K562 (cell line): ENCODE data around the gene ESR2. TPM values are rescaled to one million over a fixed set of nuclear protein-coding genes. Genes with fewer than 3 reads are reported as not detected.

Experiments
- ATAC-seq: fragments of 200-7000 bp; cut with Tn5 transposase; 3 replicates; pipeline ENCODE4 v1.9.1; 2020; ENCODE audit warnings: moderate library complexity
- BruUV-seq: library from RNA; stranded (reverse); fragments of 400-500 nt; replicated peaks from 2 replicates; lab custom pipeline; 2021; lab: Mats Ljungman, UMichigan
- CTCF ChIA-PET: fragments of 300-600 bp; formaldehyde crosslinking; extraction: SDS; loops from one replicate; lab custom pipeline; 2021; ENCODE audit warnings: low intra/inter-chr PET ratio; lab: Yijun Ruan, JAX
- POLR2A ChIA-PET: fragments of 300-600, 350-650 bp; sonication (Branson Sonifier 250); formaldehyde crosslinking; extraction: SDS; loops from one replicate; lab custom pipeline; 2021; ENCODE audit warnings: antibody characterized with exemption, inconsistent platforms; lab: Yijun Ruan, JAX
- DNase-seq, 4 experiments: peaks; one replicate each; pipeline versions ENCODE4 v3.0.0 to v3.0.0-alpha.2; 2011 to 2018; ENCODE audit warnings: low spot score in 3 of 4, mixed read lengths in 3 of 4; ENCODE audit errors: extremely low read depth in 1 of 4
- FAIRE-seq: peaks from 2 replicates; lab custom pipeline; 2011; peaks lifted over from hg19 to GRCh38; lab: Jason Lieb, UNC
- H2AFZ ChIP-seq: 2 replicates; pipeline ENCODE4 v1.6.0; 2011; ENCODE audit warnings: low read depth, low read length, control low read depth, inconsistent platforms
- H3K27ac ChIP-seq: fragments of 200-600 bp; 3 replicates; pipeline ENCODE4 v1.8.0; 2011; ENCODE audit warnings: low read depth, mild to moderate bottlenecking, control low read depth, inconsistent platforms, low read length, moderate library complexity, mixed read lengths; ENCODE audit errors: extremely low read depth
- H3K27me3 ChIP-seq, 2 experiments: fragments of 300-600 bp in 1 of 2; 2 replicates in 1 of 2; 3 replicates in 1 of 2; pipeline versions ENCODE4 v1.6.0 to v1.8.0; 2011; ENCODE audit warnings: inconsistent platforms in 2 of 2, low read length in 2 of 2, mild to moderate bottlenecking in 1 of 2, mixed read lengths in 1 of 2, moderate library complexity in 1 of 2; ENCODE audit not compliant: control insufficient read depth in 2 of 2, insufficient read depth in 2 of 2
- H3K36me3 ChIP-seq: fragments of 300-600 bp; 3 replicates; pipeline ENCODE4 v1.8.0; 2011; ENCODE audit warnings: mild to moderate bottlenecking, low read length, inconsistent platforms; ENCODE audit not compliant: control insufficient read depth, insufficient read depth
- H3K4me1 ChIP-seq, 2 experiments: fragments of 200-600 bp in 1 of 2; replicated peaks in 1 of 2; 2 replicates in 1 of 2; 3 replicates in 1 of 2; pipeline versions ENCODE4 v1.5.1 to v1.8.0; 2011; ENCODE audit warnings: inconsistent platforms in 2 of 2, low read length in 2 of 2, mild to moderate bottlenecking in 1 of 2, mixed read lengths in 1 of 2, moderate library complexity in 1 of 2; ENCODE audit not compliant: control insufficient read depth in 2 of 2, insufficient read depth in 2 of 2
- H3K4me2 ChIP-seq: 2 replicates; pipeline ENCODE4 v1.6.1; 2011; ENCODE audit warnings: low read length, control low read depth, inconsistent platforms, mixed read lengths; ENCODE audit not compliant: insufficient read depth
- H3K4me3 ChIP-seq: fragments of 200-600 bp; sonication (generic), shearing (Covaris generic); 2 replicates; pipeline ENCODE4 v1.5.1; 2016; ENCODE audit warnings: control low read depth, inconsistent platforms
- H3K79me2 ChIP-seq: fragments of 200-600 bp; 3 replicates; pipeline ENCODE4 v1.8.0; 2011; ENCODE audit warnings: low read length, inconsistent platforms; ENCODE audit not compliant: control insufficient read depth, insufficient read depth
- H3K9ac ChIP-seq, 2 experiments: 2 replicates each; pipeline versions ENCODE4 v1.6.0 to v1.6.1; 2011; ENCODE audit warnings: low read depth in 2 of 2, low read length in 2 of 2, control low read depth in 1 of 2, inconsistent platforms in 1 of 2, mild to moderate bottlenecking in 1 of 2, mixed read lengths in 1 of 2; ENCODE audit not compliant: insufficient read depth in 1 of 2
- H3K9me1 ChIP-seq: one replicate; pipeline ENCODE4 v1.6.0; 2011; ENCODE audit warnings: inconsistent platforms, mild to moderate bottlenecking, low read length, moderate library complexity; ENCODE audit not compliant: control insufficient read depth, insufficient read depth
- H3K9me3 ChIP-seq: replicated peaks from 2 replicates; pipeline ENCODE4 v1.5.1; 2011; ENCODE audit warnings: low read depth, low read length, inconsistent platforms; ENCODE audit not compliant: control insufficient read depth, insufficient read depth
- H4K20me1 ChIP-seq: replicated peaks from 2 replicates; pipeline ENCODE4 v1.6.1; 2011; ENCODE audit warnings: low read length, inconsistent platforms, mixed read lengths; ENCODE audit not compliant: control insufficient read depth, insufficient read depth
- CC2D1A ChIP-seq: fragments of 450-650 bp; IDR thresholded peaks from 2 replicates; pipeline ENCODE4 v1.6.1; 2017; ENCODE audit warnings: mild to moderate bottlenecking
- FIP1L1 ChIP-seq: fragments of 200-400 bp; formaldehyde crosslinking; IDR thresholded peaks from 2 replicates; pipeline ENCODE4 v1.6.1; 2018; ENCODE audit warnings: mild to moderate bottlenecking, low read depth, low read length; ENCODE audit not compliant: poor library complexity, severe bottlenecking
- GATA2 ChIP-seq: sonication (generic); formaldehyde crosslinking; IDR thresholded peaks from 2 replicates; pipeline ENCODE4 v1.4.0; 2020; ENCODE audit warnings: mild to moderate bottlenecking, missing genetic modification reagents
- GTF2F1 ChIP-seq: IDR thresholded peaks from 2 replicates; pipeline ENCODE4 v1.6.1; 2011; ENCODE audit warnings: low read depth, low read length, improper control_type of control experiment
- HDAC3 ChIP-seq: fragments of 450-650 bp; IDR thresholded peaks from 2 replicates; pipeline ENCODE4 v1.6.1; 2018; ENCODE audit warnings: borderline replicate concordance, mild to moderate bottlenecking, moderate library complexity; ENCODE audit not compliant: partially characterized antibody
- MED1 ChIP-seq: sonication (generic); formaldehyde crosslinking; IDR thresholded peaks from 2 replicates; pipeline ENCODE4 v1.8.1; 2023; ENCODE audit warnings: missing genetic modification reagents, borderline replicate concordance
- NELFE ChIP-seq: IDR thresholded peaks from 2 replicates; pipeline ENCODE4 v1.6.1; 2011; ENCODE audit warnings: mild to moderate bottlenecking; ENCODE audit not compliant: insufficient read depth, insufficient read length
- PHTF2 ChIP-seq: fragments of 250-450 bp; sonication (Bioruptor Pico); IDR thresholded peaks from 2 replicates; pipeline ENCODE4 v1.5.0; 2021; ENCODE audit warnings: mild to moderate bottlenecking
- POLR2AphosphoS5 ChIP-seq: IDR thresholded peaks from 2 replicates; pipeline ENCODE4 v1.6.1; 2011; ENCODE audit warnings: mild to moderate bottlenecking, low read depth, low read length, moderate library complexity; ENCODE audit not compliant: control insufficient read depth, insufficient read depth
- RBM14 ChIP-seq: fragments of 200-400 bp; formaldehyde crosslinking; IDR thresholded peaks from 2 replicates; pipeline ENCODE4 v1.6.1; 2018; ENCODE audit warnings: low read depth, mild to moderate bottlenecking, low read length, moderate library complexity, borderline replicate concordance; ENCODE audit not compliant: insufficient read depth
- TEAD2 ChIP-seq: fragments of 450-650 bp; IDR thresholded peaks from 2 replicates; pipeline ENCODE4 v1.6.1; 2016; ENCODE audit warnings: missing genetic modification characterization, control low read depth, missing compliant biosample characterization
- ZFX ChIP-seq: sonication (generic); formaldehyde crosslinking; IDR thresholded peaks from 2 replicates; pipeline ENCODE4 v1.8.0; 2022; ENCODE audit warnings: mild to moderate bottlenecking, missing genetic modification reagents, moderate library complexity
- ZNF592 ChIP-seq: fragments of 450-650 bp; IDR thresholded peaks from 2 replicates; pipeline ENCODE4 v1.6.1; 2017; ENCODE audit warnings: antibody characterized with exemption, mild to moderate bottlenecking
- ZNF699 ChIP-seq: fragments of 250-450 bp; sonication (Bioruptor Pico); IDR thresholded peaks from 2 replicates; pipeline ENCODE4 v1.8.0; 2021; ENCODE audit warnings: mild to moderate bottlenecking, moderate library complexity; ENCODE audit not compliant: insufficient replicate concordance
- ZSCAN29 ChIP-seq: fragments of 450-650 bp; IDR thresholded peaks from 2 replicates; pipeline ENCODE4 v1.6.1; 2017
- WGBS: fragments of 100-300 bp; shearing (Covaris generic); methylation state at CpG from one replicate; pipeline ENCODE4 v1.1.6; 2016; ENCODE audit warnings: low coverage, mixed read lengths; ENCODE audit not compliant: insufficient coverage; ENCODE audit errors: missing lambda C conversion rate; 5-methylcytosine and 5-hydroxymethylcytosine counted together
- in situ Hi-C: fragments of 300-500 bp; cut with MboI; formaldehyde crosslinking; loops from 4 replicates; pipeline ENCODE4 v1.15.0; 2018; ENCODE audit warnings: inconsistent platforms, mixed read lengths
- intact Hi-C: fragments of 100-400 bp; cut with micrococcal nuclease; formaldehyde crosslinking; loops from 2 replicates; pipeline ENCODE4 v1.14.2; 2022
- polyA plus RNA-seq, 8 experiments: library from polyadenylated mRNA; depleted of rRNA in 4 of 8; stranded (reverse) in 5 of 8; unstranded in 3 of 8; fragments of >200 nt; fragmentation: Nextera tagmentation in 2 of 8; fragmentation: Illumina TruSeq in 1 of 8; extraction: Ambion mirVana in 2 of 8; extraction: Trizol in 1 of 8; gene quantifications; 2 replicates each; pipeline versions ENCODE4 v1.2.1 to v1.2.3, GENCODE V29; 2011 to 2014; ENCODE audit warnings: inconsistent platforms in 1 of 8, missing spikeins in 1 of 8
- total RNA-seq, 7 experiments: library from RNA; depleted of rRNA in 6 of 7; stranded (reverse); fragments of >200 nt in 6 of 7; fragmentation: Illumina TruSeq in 2 of 7; extraction: Trizol in 2 of 7; gene quantifications; 2 replicates each; pipeline versions ENCODE4 v1.2.1 to v1.2.3, GENCODE V29; 2011 to 2021; ENCODE audit warnings: low replicate concordance in 1 of 7
- TF ChIP-seq, protein P1 (sequence below): fragments of 250-450 bp; sonication (Bioruptor Pico); IDR thresholded peaks from 2 replicates; pipeline ENCODE4 v1.8.0; 2022; ENCODE audit warnings: moderate library complexity, mild to moderate bottlenecking, inconsistent platforms

The ESR2 gene
- total and polyA plus RNA-seq, 9 of the 15 experiments (the other 6 are each of a cell fraction or from before 2014, with no cell fraction given) = 0.07 to 3.8 (median 2.0) TPM

DNA sequence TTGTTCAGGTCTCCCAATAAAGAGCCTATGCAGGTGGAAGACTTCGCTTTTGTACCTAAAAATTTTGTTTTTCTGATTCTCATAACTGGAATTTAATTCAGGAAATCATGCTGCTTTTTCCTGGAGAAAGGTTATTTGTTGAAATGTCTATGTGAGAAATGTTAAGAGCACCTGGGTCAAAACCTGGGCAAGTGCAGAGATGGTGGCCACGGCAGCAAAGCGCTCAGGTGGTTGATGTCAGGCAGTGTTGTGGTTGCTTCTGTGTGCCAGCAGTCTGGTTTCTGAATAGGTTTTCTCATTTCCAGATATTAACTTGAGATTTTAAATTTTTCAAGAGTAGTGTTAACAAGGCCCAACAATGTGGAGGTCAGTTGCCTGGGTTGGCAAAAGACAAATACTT, 96.2 kb downstream of the ESR2 start (continued):
- TF ChIP-seq GTF2F1 (no peak), POLR2AphosphoS5 (no peak), NELFE (no peak)

- Histone ChIP-seq H3K4me2 (peak overlapping the region; percentile 16; the same call in 1 of the 2 replicates), H4K20me1 (no peaks in the 10 kb centered on the region), H3K4me3 (no peak overlapping the region), H3K9me3 (no peaks in the 10 kb centered on the region), H2AFZ (peak overlapping the region; percentile 74), H3K27me3 (no peaks in the 10 kb centered on the region), H3K36me3 (no peaks in the 10 kb centered on the region), H3K79me2 (no peaks in the 10 kb centered on the region), H3K9ac (peak overlapping the region in 1 of 2 experiments; percentile 81; a peak in 1 of 4 replicates), H3K4me1 (peaks cover 5 to 22% of the 10 kb centered on the region in 2 experiments; a peak in 4 of 5 replicates), H3K27ac (no peak overlapping the region), H3K9me1 (no peaks in the 10 kb centered on the region)
- ChIA-PET POLR2A (interaction anchor here (0.6 to 1.7 kb wide), 3 partner anchors 13 to 253 kb away, joined by 3 to 4 read pairs (median 3); no protein-coding TSS in a partner anchor), CTCF (no interaction called here)
- intact Hi-C loops (no loop called here), in situ Hi-C loops (no loop called here)
- peak in 1 of 4 experiments; percentile 13 for DNase-seq
- FAIRE-seq = no peak
- ATAC-seq = peak; percentile 34; the same call in 2 of the 3 replicates
- BruUV-seq = no TSS peak
- 47% methylated on average over 11 of the region's 20 CpGs for WGBS
- TF ChIP-seq ZFX (CRISPR knock-in tag) = no peak
- TF ChIP-seq PHTF2 (CRISPR knock-in tag) = no peak
- no peak for TF ChIP-seq RBM14
- no peak for TF ChIP-seq ZNF592
- no peak for TF ChIP-seq GATA2 (CRISPR knock-in tag)
- TF ChIP-seq TEAD2 (tag) = no peak
- no peak for TF ChIP-seq ZNF699 (CRISPR knock-in tag)
- no peak for TF ChIP-seq MED1 (CRISPR knock-in tag)
- TF ChIP-seq, protein P1, sequence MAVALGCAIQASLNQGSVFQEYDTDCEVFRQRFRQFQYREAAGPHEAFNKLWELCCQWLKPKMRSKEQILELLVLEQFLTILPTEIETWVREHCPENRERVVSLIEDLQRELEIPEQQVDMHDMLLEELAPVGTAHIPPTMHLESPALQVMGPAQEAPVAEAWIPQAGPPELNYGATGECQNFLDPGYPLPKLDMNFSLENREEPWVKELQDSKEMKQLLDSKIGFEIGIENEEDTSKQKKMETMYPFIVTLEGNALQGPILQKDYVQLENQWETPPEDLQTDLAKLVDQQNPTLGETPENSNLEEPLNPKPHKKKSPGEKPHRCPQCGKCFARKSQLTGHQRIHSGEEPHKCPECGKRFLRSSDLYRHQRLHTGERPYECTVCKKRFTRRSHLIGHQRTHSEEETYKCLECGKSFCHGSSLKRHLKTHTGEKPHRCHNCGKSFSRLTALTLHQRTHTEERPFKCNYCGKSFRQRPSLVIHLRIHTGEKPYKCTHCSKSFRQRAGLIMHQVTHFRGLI (CRISPR knock-in tag) = no peak
- TF ChIP-seq HDAC3 = no peak
- TF ChIP-seq FIP1L1 = no peak
- TF ChIP-seq CC2D1A = no peak
- no peak for TF ChIP-seq ZSCAN29
Observed at GRCh38 chr14:64196814-64197411, 97.3 kb downstream of the ESR2 start.
